SW480 (cell line): ENCODE results near the gene GINS1.

Experiments used
- DNase-seq: peaks from one replicate; pipeline ENCODE4 v3.0.0-alpha.2; 2016; ENCODE audit warnings: low spot score

Gene GINS1

DNA sequence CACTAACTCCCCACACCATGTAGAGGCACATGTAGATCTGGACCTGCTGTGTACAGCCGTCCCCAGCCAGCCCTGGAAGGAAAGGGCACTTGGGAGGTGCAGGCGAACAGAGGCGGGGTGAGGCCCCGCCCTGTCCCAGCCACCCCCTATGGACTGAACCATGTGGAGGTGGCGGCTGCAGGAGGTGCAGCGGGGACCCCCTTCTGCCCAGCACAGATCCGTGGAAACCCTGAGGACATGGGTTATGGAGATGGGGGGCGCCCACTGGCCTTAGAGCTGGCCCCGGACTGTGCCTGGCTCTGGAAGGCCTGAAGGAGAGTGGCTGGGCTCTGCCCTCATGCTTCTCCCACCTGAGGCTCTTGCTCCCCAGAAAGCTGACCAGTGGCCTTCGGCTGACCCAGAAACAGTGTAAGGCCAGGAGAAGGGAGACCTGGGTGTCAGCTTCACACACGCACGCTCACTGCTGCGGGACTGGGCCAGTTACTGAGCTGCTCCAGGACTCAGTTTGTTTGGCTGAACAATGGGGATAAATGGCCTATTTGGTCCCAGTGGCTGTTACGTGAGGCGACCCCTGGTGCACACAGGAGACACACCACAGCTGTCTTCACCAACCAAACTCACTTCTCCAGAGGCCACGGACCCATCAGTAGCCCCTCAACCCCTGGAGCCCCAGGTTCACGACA, 87.2 kb downstream of the GINS1 start:
- no peak for DNase-seq

DNA sequence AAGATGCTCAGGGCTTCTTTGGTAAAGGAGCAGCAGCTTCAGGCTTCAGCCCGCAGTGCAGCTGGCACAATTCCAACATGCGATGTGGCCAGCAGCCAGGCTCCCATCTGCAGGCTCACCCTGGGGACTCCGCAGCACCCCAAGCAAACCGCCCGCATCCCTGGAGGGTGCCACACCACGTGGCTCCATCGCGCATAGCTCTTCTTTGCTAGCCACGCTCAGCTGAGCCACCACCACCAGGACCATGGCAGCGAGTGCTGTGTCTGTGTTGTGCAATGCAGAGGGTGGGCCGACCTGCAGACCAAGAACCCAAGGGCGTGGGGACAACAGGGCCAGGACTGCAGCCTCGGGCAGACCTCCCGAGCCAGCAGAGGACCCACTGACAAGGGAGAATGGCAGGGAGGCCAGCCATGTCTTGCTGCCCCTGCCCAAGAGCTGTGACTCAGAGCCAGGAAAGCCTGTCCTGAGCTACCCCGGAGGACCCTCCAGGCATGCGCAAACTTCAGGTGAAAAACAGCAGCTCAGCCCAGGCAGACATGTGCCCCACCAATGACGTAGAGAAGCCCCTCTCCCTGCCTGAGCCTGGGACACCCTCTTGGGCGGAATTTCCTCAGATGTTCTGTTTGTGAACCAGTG, 87.8 kb downstream of the GINS1 start:
- DNase-seq: no peak

DNA sequence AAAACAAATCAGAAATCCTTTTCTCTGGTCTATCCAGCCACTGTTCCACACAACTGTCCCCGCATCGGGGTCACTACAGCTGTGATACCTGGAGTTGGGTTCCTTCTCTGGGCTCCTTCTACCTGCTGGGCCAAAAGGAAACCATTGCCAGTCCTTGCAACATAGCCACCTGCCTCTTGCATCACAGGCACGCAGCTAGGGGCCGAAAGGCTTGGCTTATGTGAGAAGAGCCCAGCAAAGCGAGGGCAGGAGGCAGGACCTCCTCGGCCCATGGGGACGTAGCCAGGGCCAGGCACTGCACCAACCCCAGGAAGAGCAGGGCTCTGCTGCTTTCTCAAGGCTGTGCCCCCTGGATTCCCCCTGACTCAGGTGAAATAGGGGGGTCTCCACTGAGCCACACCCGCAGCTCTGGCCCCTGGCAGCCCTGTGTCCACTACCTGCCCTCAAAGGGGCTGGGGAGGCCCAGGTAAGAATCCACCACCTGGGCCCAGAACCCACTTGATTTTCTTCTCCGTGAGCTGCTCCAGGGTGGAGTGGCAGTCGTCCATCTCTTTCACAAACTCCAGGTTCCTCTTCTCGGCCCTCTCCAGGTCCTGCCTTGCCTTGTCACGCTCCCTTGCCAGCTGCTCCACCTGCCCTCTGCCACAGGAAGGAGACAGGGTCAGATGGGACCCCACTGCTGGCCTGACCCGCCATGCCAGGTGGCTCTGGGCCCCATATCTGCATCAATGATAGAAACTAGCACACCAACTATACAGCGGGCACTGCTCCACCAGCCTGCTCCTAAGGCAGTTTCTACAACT, 88.9 kb downstream of the GINS1 start:
- DNase-seq: no peak

DNA sequence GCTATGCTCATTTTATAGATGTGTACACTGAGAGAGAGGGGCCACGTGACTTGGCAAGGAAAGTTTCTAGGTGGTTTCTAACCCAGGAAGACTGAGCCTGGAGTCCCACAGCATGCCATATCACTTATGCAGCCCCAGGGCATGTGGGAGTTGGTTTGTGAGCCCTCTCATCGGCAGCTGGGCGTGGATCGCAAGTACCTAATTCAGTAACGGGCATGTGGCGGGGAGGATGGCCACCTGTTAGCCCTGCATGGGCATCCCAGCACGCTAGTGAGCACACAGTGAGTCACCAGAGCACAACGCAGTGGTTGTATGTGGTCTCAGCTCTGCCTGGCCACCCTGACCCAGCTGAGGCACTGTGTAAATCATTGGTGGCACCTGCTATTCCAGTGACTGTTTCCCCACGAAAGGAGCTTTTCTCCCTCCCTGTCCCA, 89.5 kb downstream of the GINS1 start:
- DNase-seq: peak; percentile 97

DNA sequence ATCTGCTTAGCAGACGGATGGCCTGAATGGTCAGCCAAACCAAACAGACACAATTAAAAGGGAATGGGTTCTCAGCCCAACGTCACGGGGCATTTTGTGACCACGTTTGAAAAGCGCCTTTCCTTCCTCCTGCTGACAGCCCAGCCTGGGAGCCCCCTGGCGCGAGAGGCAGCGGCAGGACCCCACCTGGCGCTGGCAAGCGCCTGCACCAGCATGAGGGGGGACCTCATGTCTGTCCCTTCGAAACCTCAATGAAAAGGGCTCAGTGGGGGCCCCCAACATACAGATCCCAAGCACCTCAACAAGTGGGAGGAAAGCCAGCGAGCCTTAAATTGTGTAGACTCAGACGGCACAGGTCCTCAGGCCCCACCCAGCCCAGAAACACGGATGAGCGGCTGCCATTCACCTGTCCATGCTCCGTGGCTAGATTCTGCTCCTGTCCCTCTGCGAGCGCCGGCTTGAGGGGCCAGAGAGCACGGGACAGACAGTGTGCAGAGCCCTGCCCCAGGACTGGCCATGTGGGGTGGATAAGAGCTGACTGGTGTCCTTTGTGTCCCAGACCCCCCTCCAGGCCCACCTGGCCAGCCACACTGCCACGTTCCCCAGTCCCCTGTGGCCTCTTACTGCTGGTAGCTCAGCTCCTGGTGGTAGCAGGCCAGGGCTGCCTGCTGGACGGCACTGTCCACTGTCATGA, 90.3 kb downstream of the GINS1 start:
- no peak for DNase-seq
